Natural killer cell treated with Interleukin-12 subunit alpha and Interleukin-12 subunit beta and Interleukin-15 and Interleukin-18, amount 100 ng/mL, for 72 hours (primary cell): ENCODE measurements around the gene TRIM8. TPM values are rescaled to one million over a fixed set of nuclear protein-coding genes. Genes with fewer than 3 reads are reported as not detected.
"Not testable (repeated sequence)": the region's sequence is repeated elsewhere in the genome, so short reads cannot be mapped to it uniquely, and the experiment has no call there.

Experiments
- ATAC-seq, 2 donors: fragments of 150-1000 bp; cut with Tn5 transposase in 1 of 2; sonication (Bioruptor Pico), chemical (Tn5 transposase) in 1 of 2; 2 replicates each; pipeline ENCODE4 v1.10.0; 2021
- DNase-seq: peaks from one replicate; pipeline ENCODE4 v3.0.0; 2022; ENCODE audit warnings: low spot score
- H3K27ac Mint-ChIP-seq, 2 donors: 1 replicate in 1 of 2; 2 replicates in 1 of 2; pipeline ENCODE4 v1.8.0; 2022; ENCODE audit warnings: mixed read lengths in 2 of 2, mild to moderate bottlenecking in 1 of 2, moderate library complexity in 1 of 2
- H3K27me3 Mint-ChIP-seq, 2 donors: 1 replicate in 1 of 2; 2 replicates in 1 of 2; pipeline ENCODE4 v1.8.0; 2022; ENCODE audit warnings: mixed read lengths in 2 of 2
- H3K36me3 Mint-ChIP-seq: one replicate; pipeline ENCODE4 v1.8.0; 2022; ENCODE audit warnings: mixed read lengths
- H3K4me1 Mint-ChIP-seq, 2 donors: 1 replicate in 1 of 2; 2 replicates in 1 of 2; pipeline ENCODE4 v1.8.0; 2022; ENCODE audit warnings: low read depth in 2 of 2, mixed read lengths in 2 of 2, mild to moderate bottlenecking in 1 of 2
- H3K4me3 Mint-ChIP-seq: one replicate; pipeline ENCODE4 v1.8.0; 2022; ENCODE audit warnings: mixed read lengths
- H3K9me3 Mint-ChIP-seq: 2 replicates; pipeline ENCODE4 v1.8.0; 2022; ENCODE audit warnings: mixed read lengths
- total RNA-seq, 2 donors: library from RNA; stranded (reverse); gene quantifications; one replicate each; pipeline ENCODE4 v1.2.3, GENCODE V29; 2022

TRIM8 gene
- total RNA-seq, 2 donors from 2014 or later: 50.2 to 78.5 TPM

- Mint-ChIP-seq H3K36me3 (peaks cover 5% of the 10 kb centered on the region), H3K4me1 (peaks cover 39 to 55% of the 10 kb centered on the region in 2 donors), H3K4me3 (no peak overlapping the region), H3K9me3 (no peaks in the 10 kb centered on the region), H3K27ac (peak overlapping the region; percentile 93 to 98), H3K27me3 (no peaks in the 10 kb centered on the region)
- no peak for DNase-seq
- ATAC-seq: no peak
Observed at GRCh38 chr10:102654566-102654965, 10.3 kb downstream of the TRIM8 start.

DNA sequence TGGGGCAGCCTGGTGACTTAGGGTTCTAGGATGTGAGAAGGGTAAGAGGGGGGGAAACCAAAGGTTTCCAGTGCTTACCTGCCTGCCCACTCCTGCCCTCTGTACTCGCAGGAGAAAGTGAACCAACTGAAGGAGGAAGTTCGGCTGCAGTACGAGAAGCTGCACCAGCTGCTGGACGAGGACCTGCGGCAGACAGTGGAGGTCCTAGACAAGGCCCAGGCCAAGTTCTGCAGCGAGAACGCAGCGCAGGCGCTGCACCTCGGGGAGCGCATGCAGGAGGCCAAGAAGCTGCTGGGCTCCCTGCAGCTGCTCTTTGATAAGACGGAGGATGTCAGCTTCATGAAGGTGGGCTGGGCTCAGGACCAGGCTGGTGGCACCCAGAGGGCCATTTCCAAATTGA is 10.7 kb downstream of the TRIM8 start:
- ATAC-seq: no peak
- Mint-ChIP-seq H3K4me1 (peaks cover 39 to 53% of the 10 kb centered on the region in 2 donors), H3K4me3 (no peak overlapping the region), H3K27ac (peak overlapping the region in 1 of 2 donors; percentile 93), H3K9me3 (no peaks in the 10 kb centered on the region), H3K27me3 (no peaks in the 10 kb centered on the region), H3K36me3 (peaks cover 5% of the 10 kb centered on the region)
- no peak for DNase-seq

DNA sequence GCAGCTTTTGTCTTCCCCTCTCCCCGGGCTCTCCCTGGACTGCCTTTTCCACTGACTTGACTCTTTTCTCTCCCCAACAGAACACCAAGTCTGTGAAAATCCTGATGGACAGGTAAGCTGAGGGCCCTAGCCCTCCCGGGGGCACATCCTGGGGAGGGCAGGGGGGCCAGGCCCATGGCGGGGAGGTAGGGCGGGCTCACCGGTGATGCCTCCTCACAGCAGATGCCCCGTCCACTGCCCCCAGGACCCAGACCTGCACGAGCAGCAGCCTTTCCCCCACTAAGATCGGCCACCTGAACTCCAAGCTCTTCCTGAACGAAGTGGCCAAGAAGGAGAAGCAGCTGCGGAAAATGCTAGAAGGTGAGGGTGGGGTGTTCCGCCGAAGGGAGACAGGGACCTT is 11.7 kb downstream of the TRIM8 start:
- Mint-ChIP-seq H3K36me3 (peaks cover 5% of the 10 kb centered on the region), H3K27ac (no peak overlapping the region)
- ATAC-seq: no peak

GRCh38 chr10:102656791-102657371 is 12.6 kb downstream of the TRIM8 start:
- H3K27ac Mint-ChIP-seq: peak overlapping the region in 1 of 2 donors; percentile 93
- H3K36me3 Mint-ChIP-seq: peaks cover 5% of the 10 kb centered on the region
- no peaks in the 10 kb centered on the region for H3K27me3 Mint-ChIP-seq
- H3K4me1 Mint-ChIP-seq: peaks cover 36 to 50% of the 10 kb centered on the region in 2 donors
- H3K4me3 Mint-ChIP-seq: no peak overlapping the region
- no peaks in the 10 kb centered on the region for H3K9me3 Mint-ChIP-seq
- ATAC-seq (no peak), DNase-seq (no peak)

More for the DNA sequence above, 11.7 kb downstream of the TRIM8 start:
- DNase-seq: no peak
- Mint-ChIP-seq H3K4me1 (peaks cover 39 to 49% of the 10 kb centered on the region in 2 donors), H3K27me3 (no peaks in the 10 kb centered on the region), H3K4me3 (no peak overlapping the region), H3K9me3 (no peaks in the 10 kb centered on the region)

DNA sequence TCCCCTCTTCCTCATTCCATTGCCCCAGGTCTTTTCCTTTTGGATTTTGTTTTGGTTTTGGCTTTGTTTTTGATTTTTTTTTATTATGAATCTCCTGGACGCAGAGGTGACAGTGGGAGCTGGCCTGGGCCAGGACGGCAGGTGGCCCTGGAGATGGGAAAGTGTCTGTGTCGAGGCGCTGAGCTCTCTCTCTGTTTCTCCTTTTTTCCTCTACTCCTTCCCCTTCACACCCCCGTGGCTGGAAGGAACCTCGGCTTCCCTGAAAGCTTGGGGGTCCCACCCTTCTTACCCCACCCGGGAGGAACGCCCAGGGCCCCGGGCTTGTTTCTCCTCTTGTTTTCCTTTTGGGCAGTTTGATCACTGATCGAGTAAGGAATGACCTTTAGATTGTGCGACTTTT is 13.2 kb downstream of the TRIM8 start:
- no peak for ATAC-seq

DNA sequence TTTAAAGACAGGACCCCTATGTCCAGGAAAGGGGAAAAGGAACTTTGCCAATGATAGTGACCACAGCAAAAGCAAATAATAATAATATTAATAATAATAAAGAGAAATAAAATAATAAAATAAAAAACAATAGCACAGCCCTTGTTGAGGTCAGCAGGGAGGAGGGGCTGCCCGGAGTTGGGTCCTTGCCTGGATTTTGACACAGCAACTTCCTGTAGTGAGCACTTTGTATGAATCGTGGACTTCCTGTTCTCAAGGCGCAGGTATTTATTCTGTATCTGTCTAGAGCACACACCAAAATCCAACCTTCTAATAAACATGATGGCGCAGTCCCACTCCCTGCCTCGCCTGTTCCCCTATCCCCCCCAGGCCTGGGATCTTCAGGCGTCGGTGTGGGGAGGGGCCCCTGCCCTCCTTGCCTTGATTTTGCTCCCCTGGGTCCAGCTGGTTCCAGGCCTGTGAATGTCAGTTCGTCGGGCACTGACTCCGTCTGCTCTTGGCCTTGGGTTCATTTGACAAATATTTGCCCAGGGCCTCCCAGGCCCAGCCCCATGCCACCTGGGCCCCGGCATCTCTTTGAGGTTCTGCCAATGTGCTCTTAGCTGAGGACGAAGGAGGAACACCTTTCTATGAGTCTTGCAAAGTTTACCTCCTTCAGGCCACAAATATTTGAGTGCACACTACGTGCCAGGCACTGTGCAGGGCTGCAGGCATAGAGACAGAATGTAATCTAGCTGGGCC is 13.9 kb downstream of the TRIM8 start:
- Mint-ChIP-seq H3K27me3 (no peaks in the 10 kb centered on the region), H3K4me1 (peaks cover 24 to 43% of the 10 kb centered on the region in 2 donors), H3K9me3 (no peaks in the 10 kb centered on the region), H3K36me3 (peaks cover 5% of the 10 kb centered on the region), H3K4me3 (peak overlapping the region; percentile 35), H3K27ac (peak overlapping the region; percentile 68 to 93)
- no peak for ATAC-seq
- no peak for DNase-seq

More for the DNA sequence above, 13.2 kb downstream of the TRIM8 start:
- peaks cover 5% of the 10 kb centered on the region for H3K36me3 Mint-ChIP-seq
- H3K4me3 Mint-ChIP-seq: no peak overlapping the region
- H3K4me1 Mint-ChIP-seq: peaks cover 31 to 47% of the 10 kb centered on the region in 2 donors
- H3K9me3 Mint-ChIP-seq: no peaks in the 10 kb centered on the region
- H3K27ac Mint-ChIP-seq: peak overlapping the region; percentile 68 to 93
- H3K27me3 Mint-ChIP-seq: no peaks in the 10 kb centered on the region
- DNase-seq: no peak

DNA sequence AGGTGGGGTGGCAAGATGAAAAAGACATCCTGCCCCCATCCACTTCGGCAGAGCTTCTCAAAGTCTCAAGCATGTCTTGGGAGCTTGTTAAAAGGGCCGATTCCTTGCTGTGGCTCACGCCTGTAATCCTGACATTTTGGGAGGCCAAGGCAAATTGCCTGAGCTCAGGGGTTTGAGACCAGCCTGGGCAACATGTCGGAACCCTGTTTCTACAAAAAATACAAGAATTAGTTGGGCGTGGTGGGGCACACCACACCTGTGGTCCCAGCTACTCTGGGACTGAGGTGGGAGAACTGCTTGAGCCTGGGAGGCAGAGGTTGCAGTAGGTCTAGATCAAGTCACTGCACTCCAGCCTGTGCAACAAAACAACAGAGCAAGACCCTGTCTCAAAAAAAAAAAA is 14.5 kb downstream of the TRIM8 start:
- H3K4me1 Mint-ChIP-seq: peaks cover 17 to 36% of the 10 kb centered on the region in 2 donors

DNA sequence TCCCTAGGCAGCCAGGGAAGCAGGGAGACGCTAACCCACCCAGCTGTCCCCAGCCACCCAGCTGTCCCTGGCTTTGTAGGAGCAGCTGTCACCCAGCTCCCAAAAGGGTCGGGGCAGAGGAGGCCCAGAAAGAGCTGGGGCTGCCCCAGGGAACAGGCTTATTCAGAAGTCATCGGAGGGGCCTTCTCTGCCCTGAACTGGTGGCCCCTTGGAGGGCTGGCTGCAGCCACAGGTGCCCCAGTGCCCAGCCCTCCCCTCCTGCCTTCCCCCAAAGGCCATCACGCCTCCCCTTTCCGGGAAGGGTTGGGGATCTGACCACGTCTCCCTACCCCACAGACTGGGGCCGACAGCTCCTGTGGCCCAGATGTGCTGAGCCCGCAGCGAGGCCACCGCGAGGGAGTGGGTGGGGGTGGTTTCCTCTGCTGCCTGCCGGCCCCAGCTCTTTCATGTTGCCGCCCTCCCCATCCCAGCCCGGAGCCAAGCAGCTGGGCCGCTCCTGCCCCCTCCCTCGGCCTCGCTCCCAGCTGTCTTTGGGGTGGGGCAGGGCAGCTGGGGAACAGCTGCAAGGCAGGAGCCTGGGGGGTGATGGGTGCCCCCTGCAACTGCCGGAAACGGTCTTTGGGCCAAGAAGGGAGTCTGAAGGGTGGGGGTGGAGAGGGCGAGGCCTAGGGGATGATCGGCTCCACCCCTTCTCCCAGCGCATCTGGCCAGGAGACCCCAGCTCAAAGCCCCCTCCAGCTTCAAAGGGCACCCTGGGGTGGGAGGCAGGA is 16.8 kb downstream of the TRIM8 start:
- Mint-ChIP-seq H3K4me3 (peak overlapping the region; percentile 50), H3K9me3 (no peaks in the 10 kb centered on the region), H3K27me3 (no peaks in the 10 kb centered on the region), H3K27ac (peak overlapping the region; percentile 88 to 93), H3K4me1 (peaks cover 16 to 28% of the 10 kb centered on the region in 2 donors), H3K36me3 (peaks cover 5% of the 10 kb centered on the region)
- ATAC-seq: peak; percentile 93 to 95
- peak; percentile 94 for DNase-seq

More for the DNA sequence above, 14.5 kb downstream of the TRIM8 start:
- Mint-ChIP-seq H3K4me3 (no peak overlapping the region), H3K27me3 (no peaks in the 10 kb centered on the region), H3K27ac (peak overlapping the region; percentile 68 to 93), H3K9me3 (no peaks in the 10 kb centered on the region), H3K36me3 (peaks cover 5% of the 10 kb centered on the region)
- no peak for ATAC-seq
- no peak for DNase-seq

GRCh38 chr10:102661658-102662028 is 17.4 kb downstream of the TRIM8 start:
- Mint-ChIP-seq H3K4me1 (peaks cover 16 to 28% of the 10 kb centered on the region in 2 donors), H3K36me3 (peaks cover 5% of the 10 kb centered on the region), H3K27me3 (no peaks in the 10 kb centered on the region), H3K4me3 (peak overlapping the region; percentile 50), H3K9me3 (no peaks in the 10 kb centered on the region), H3K27ac (peak overlapping the region; percentile 88 to 93)
- ATAC-seq (peak; percentile 64 to 65), DNase-seq (no peak)

GRCh38 chr10:102665904-102666509 is 21.7 kb downstream of the TRIM8 start:
- DNase-seq (no peak), ATAC-seq (no peak)
- H3K36me3 Mint-ChIP-seq: no peaks in the 10 kb centered on the region
- H3K27me3 Mint-ChIP-seq: no peaks in the 10 kb centered on the region
- no peaks in the 10 kb centered on the region for H3K9me3 Mint-ChIP-seq
- H3K4me3 Mint-ChIP-seq: no peak overlapping the region
- H3K4me1 Mint-ChIP-seq: peaks cover 6 to 17% of the 10 kb centered on the region in 2 donors
- no peak overlapping the region for H3K27ac Mint-ChIP-seq

GRCh38 chr10:102667411-102667810 is 23.1 kb downstream of the TRIM8 start:
- H3K27ac Mint-ChIP-seq: peak overlapping the region in 1 of 2 donors; percentile 19
- not testable (repeated sequence) for H3K4me1 Mint-ChIP-seq, H3K27me3 Mint-ChIP-seq, DNase-seq, H3K36me3 Mint-ChIP-seq, H3K9me3 Mint-ChIP-seq, ATAC-seq, H3K4me3 Mint-ChIP-seq

- DNase-seq (no peak), ATAC-seq (no peak)
- no peaks in the 10 kb centered on the region for H3K36me3 Mint-ChIP-seq
- H3K27ac Mint-ChIP-seq: peak overlapping the region in 1 of 2 donors; percentile 19
- H3K4me1 Mint-ChIP-seq: peaks cover 1 to 8% of the 10 kb centered on the region in 2 donors
- H3K27me3 Mint-ChIP-seq: no peaks in the 10 kb centered on the region
- no peaks in the 10 kb centered on the region for H3K9me3 Mint-ChIP-seq
- no peak overlapping the region for H3K4me3 Mint-ChIP-seq
Observed at GRCh38 chr10:102668326-102669107, 24.2 kb downstream of the TRIM8 start.
